Tibial nerve (tissue), 4 donors: ENCODE measurements around the gene CDC42BPG.

Source experiments
- EP300 ChIP-seq, 2 donors: sonication (generic); formaldehyde crosslinking; IDR thresholded peaks; one replicate each; pipeline ENCODE4 v1.6.1; 2017; ENCODE audit warnings: antibody characterized with exemption in 2 of 2, mild to moderate bottlenecking in 1 of 2
- POLR2A ChIP-seq, 2 donors: fragments of 450-650 bp; IDR thresholded peaks; one replicate each; pipeline ENCODE4 v1.6.1; 2017; ENCODE audit warnings: antibody characterized with exemption in 2 of 2, mild to moderate bottlenecking in 2 of 2, moderate library complexity in 2 of 2
- TF ChIP-seq, protein P1 (sequence below), 5 experiments: fragments of 200-600 bp in 3 of 5; fragments of 450-650 bp in 2 of 5; sonication (generic) in 3 of 5; IDR thresholded peaks; one replicate each; pipeline ENCODE4 v1.5.1; 2016 to 2019; ENCODE audit warnings: antibody characterized with exemption in 5 of 5, mild to moderate bottlenecking in 3 of 5, moderate library complexity in 2 of 5

DNA sequence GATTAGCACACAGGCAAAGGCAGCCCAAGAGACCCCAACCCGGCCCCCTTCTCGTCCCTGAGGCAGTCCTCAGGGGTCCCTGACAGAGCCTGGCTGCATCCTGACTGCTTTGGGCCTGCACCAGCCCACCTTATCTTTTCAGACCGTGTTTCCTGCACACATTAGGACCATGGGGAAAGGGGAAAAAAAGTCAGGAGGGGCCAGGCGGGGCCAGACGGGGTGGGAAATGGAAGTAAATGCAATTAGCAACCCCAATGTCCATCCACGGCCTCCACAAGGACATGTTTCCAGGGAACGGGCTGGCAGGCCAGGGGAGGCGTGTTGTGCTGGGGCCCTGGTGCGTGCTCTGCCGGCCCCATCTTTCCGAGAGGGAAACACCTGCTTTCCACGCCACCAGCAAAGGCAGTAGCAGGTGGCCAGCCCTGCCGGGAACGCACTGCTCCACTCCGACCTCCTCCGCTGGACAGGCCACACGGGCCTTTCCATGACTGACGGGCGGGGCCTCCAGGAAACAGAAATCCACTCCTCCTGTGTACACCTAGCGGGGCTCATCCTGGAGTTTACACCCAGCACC is 26.5 kb upstream of the CDC42BPG start:
- TF ChIP-seq, protein P1, sequence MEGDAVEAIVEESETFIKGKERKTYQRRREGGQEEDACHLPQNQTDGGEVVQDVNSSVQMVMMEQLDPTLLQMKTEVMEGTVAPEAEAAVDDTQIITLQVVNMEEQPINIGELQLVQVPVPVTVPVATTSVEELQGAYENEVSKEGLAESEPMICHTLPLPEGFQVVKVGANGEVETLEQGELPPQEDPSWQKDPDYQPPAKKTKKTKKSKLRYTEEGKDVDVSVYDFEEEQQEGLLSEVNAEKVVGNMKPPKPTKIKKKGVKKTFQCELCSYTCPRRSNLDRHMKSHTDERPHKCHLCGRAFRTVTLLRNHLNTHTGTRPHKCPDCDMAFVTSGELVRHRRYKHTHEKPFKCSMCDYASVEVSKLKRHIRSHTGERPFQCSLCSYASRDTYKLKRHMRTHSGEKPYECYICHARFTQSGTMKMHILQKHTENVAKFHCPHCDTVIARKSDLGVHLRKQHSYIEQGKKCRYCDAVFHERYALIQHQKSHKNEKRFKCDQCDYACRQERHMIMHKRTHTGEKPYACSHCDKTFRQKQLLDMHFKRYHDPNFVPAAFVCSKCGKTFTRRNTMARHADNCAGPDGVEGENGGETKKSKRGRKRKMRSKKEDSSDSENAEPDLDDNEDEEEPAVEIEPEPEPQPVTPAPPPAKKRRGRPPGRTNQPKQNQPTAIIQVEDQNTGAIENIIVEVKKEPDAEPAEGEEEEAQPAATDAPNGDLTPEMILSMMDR (IDR thresholded peaks at IDR 0.05): no peak
- TF ChIP-seq POLR2A (IDR thresholded peaks at IDR 0.05): no peak
- TF ChIP-seq EP300 (IDR thresholded peaks at IDR 0.05): no peak
